IMR-90 (cell line): ENCODE results near the gene DCAF6. TPM values are rescaled to one million over a fixed set of nuclear protein-coding genes. Genes with fewer than 3 reads are reported as not detected.
A peak's percentile ranks its signal among the peaks of the same experiment; 100 is the strongest.

Experiments used
- ATAC-seq: fragments of 200-7000 bp; cut with Tn5 transposase; 2 replicates; pipeline ENCODE4 v1.9.1; 2020; ENCODE audit warnings: low read depth, mild to moderate bottlenecking, moderate library complexity
- BruUV-seq: library from RNA; stranded (reverse); fragments of 400-500 nt; replicated peaks from 2 replicates; lab custom pipeline; 2021; lab: Mats Ljungman, UMichigan
- CTCF ChIA-PET: fragments of 300-600 bp; formaldehyde crosslinking; extraction: SDS; loops from one replicate; lab custom pipeline; 2021; ENCODE audit warnings: antibody characterized with exemption; lab: Yijun Ruan, JAX
- POLR2A ChIA-PET: fragments of 300-600 bp; sonication (Branson Sonifier 250); formaldehyde crosslinking; loops from one replicate; lab custom pipeline; 2022; ENCODE audit warnings: antibody characterized with exemption; ENCODE audit not compliant: unreplicated experiment; lab: Charles Lee
- DNase-seq: peaks from one replicate; pipeline ENCODE4 v3.0.0; 2013
- H2AFZ ChIP-seq: replicated peaks from 2 replicates; pipeline ENCODE3; 2013; ENCODE audit warnings: low read length, mild to moderate bottlenecking; ENCODE audit not compliant: poor library complexity
- H2AK5ac ChIP-seq: 2 replicates; pipeline ENCODE4 v1.6.1; 2013; ENCODE audit warnings: low read depth, low read length, inconsistent platforms
- H2AK9ac ChIP-seq: replicated peaks from 2 replicates; pipeline ENCODE3; 2013; ENCODE audit warnings: mild to moderate bottlenecking, low read depth, low read length, moderate library complexity; ENCODE audit not compliant: poor library complexity
- H2BK120ac ChIP-seq: 2 replicates; pipeline ENCODE4 v1.6.1; 2013; ENCODE audit warnings: low read depth, low read length, inconsistent platforms
- H2BK15ac ChIP-seq: 3 replicates; pipeline ENCODE4 v1.6.1; 2013; ENCODE audit warnings: low read depth, low read length, inconsistent platforms
- H2BK20ac ChIP-seq: 2 replicates; pipeline ENCODE4 v1.6.1; 2013; ENCODE audit warnings: low read depth, mild to moderate bottlenecking, inconsistent platforms, low read length, moderate library complexity
- H2BK5ac ChIP-seq: 2 replicates; pipeline ENCODE4 v1.6.1; 2013; ENCODE audit warnings: mild to moderate bottlenecking, low read depth, low read length, inconsistent platforms; ENCODE audit not compliant: poor library complexity, severe bottlenecking
- H3K14ac ChIP-seq: replicated peaks from 2 replicates; pipeline ENCODE4 v1.6.1; 2013; ENCODE audit warnings: low read depth, low read length, inconsistent platforms
- H3K18ac ChIP-seq: 2 replicates; pipeline ENCODE4 v1.6.1; 2013; ENCODE audit warnings: low read depth, low read length, control low read depth
- H3K23ac ChIP-seq: 2 replicates; pipeline ENCODE4 v1.6.1; 2013; ENCODE audit warnings: low read depth, low read length, inconsistent platforms
- H3K27ac ChIP-seq: 2 replicates; pipeline ENCODE4 v1.5.1; 2013; ENCODE audit warnings: mild to moderate bottlenecking, control low read depth, low read length; ENCODE audit not compliant: insufficient read depth
- H3K27me3 ChIP-seq: 2 replicates; pipeline ENCODE4 v1.6.1; 2013; ENCODE audit warnings: low read length; ENCODE audit not compliant: control insufficient read depth, insufficient read depth
- H3K36me3 ChIP-seq: 2 replicates; pipeline ENCODE4 v1.6.1; 2013; ENCODE audit warnings: low read length, mixed read lengths; ENCODE audit not compliant: control insufficient read depth, insufficient read depth
- H3K4ac ChIP-seq: 2 replicates; pipeline ENCODE4 v1.6.1; 2013; ENCODE audit warnings: low read depth, low read length, inconsistent platforms
- H3K4me1 ChIP-seq: 2 replicates; pipeline ENCODE4 v1.6.1; 2013; ENCODE audit warnings: low read length, mixed read lengths; ENCODE audit not compliant: control insufficient read depth, insufficient read depth
- H3K4me2 ChIP-seq: 2 replicates; pipeline ENCODE4 v1.6.1; 2013; ENCODE audit warnings: low read depth, mild to moderate bottlenecking, control low read depth, low read length, moderate library complexity
- H3K4me3 ChIP-seq: 2 replicates; pipeline ENCODE4 v1.5.1; 2013; ENCODE audit warnings: low read depth, mild to moderate bottlenecking, control low read depth, low read length, moderate library complexity; ENCODE audit not compliant: insufficient read depth
- H3K56ac ChIP-seq: 2 replicates; pipeline ENCODE4 v1.6.1; 2013; ENCODE audit warnings: low read length, inconsistent platforms; ENCODE audit not compliant: insufficient read depth; ENCODE audit errors: extremely low read depth
- H3K79me1 ChIP-seq, 2 experiments: 2 replicates each; pipeline ENCODE4 v1.6.1; 2013; ENCODE audit warnings: low read length in 2 of 2, inconsistent platforms in 1 of 2, low read depth in 1 of 2
- H3K9ac ChIP-seq: 2 replicates; pipeline ENCODE4 v1.6.1; 2013; ENCODE audit warnings: low read depth, low read length, control low read depth
- H3K9me1 ChIP-seq: 2 replicates; pipeline ENCODE4 v1.6.1; 2013; ENCODE audit warnings: low read length, inconsistent platforms; ENCODE audit not compliant: insufficient read depth
- H3K9me3 ChIP-seq: 2 replicates; pipeline ENCODE4 v1.6.1; 2013; ENCODE audit warnings: low read length; ENCODE audit not compliant: control insufficient read depth, insufficient read depth
- H4K20me1 ChIP-seq: 2 replicates; pipeline ENCODE4 v1.6.1; 2013; ENCODE audit warnings: low read length, inconsistent platforms; ENCODE audit not compliant: insufficient read depth
- H4K5ac ChIP-seq: 2 replicates; pipeline ENCODE4 v1.6.1; 2013; ENCODE audit warnings: mild to moderate bottlenecking, low read depth, low read length, control low read depth
- H4K8ac ChIP-seq, 2 experiments: 2 replicates each; pipeline ENCODE4 v1.6.1; 2013; ENCODE audit warnings: low read depth in 2 of 2, low read length in 2 of 2, control low read depth in 1 of 2, inconsistent platforms in 1 of 2
- H4K91ac ChIP-seq: 2 replicates; pipeline ENCODE4 v1.6.1; 2013; ENCODE audit warnings: low read depth, low read length, inconsistent platforms; ENCODE audit not compliant: insufficient read depth
- ELK1 ChIP-seq: fragments of 150-350 bp; IDR thresholded peaks from 2 replicates; pipeline ENCODE4 v1.6.1; 2016; ENCODE audit warnings: low read depth, mild to moderate bottlenecking, low read length, moderate library complexity, borderline replicate concordance
- FOS ChIP-seq: fragments of 150-350 bp; IDR thresholded peaks from 2 replicates; pipeline ENCODE4 v1.6.1; 2016; ENCODE audit warnings: low read depth, low read length
- WGBS, 2 experiments: methylation state at CpG; one replicate each; pipeline versions ENCODE4 v1.1.5 to v1.1.7; 2013; ENCODE audit warnings: missing lambda C conversion rate in 2 of 2; ENCODE audit not compliant: insufficient read length in 1 of 2; ENCODE audit errors: extremely low coverage in 2 of 2; 5-methylcytosine and 5-hydroxymethylcytosine counted together
- dilution Hi-C: fragments of 300-500 bp; cut with HindIII; formaldehyde crosslinking; loops from one replicate; pipeline ENCODE4 v1.14.3; 2018; ENCODE audit warnings: low sequenced_read_pairs; ENCODE audit not compliant: unreplicated experiment
- in situ Hi-C: fragments of 300-500 bp; cut with MboI; formaldehyde crosslinking; loops from 3 replicates; pipeline ENCODE4 v1.14.3; 2019; ENCODE audit warnings: low sequenced_read_pairs, inconsistent platforms, mixed read lengths
- intact Hi-C: fragments of 100-400 bp; cut with micrococcal nuclease; formaldehyde crosslinking; loops from 2 replicates; pipeline ENCODE4 v1.10.0; 2022
- polyA plus RNA-seq, 3 experiments: library from polyadenylated mRNA; depleted of rRNA; stranded (reverse); fragments of >200 nt; gene quantifications; 2 replicates each; pipeline ENCODE4 v1.2.3, GENCODE V29; 2012; ENCODE audit warnings: low replicate concordance in 1 of 3
- total RNA-seq: library from RNA; depleted of rRNA; stranded (reverse); fragments of >200 nt; gene quantifications from 2 replicates; pipeline ENCODE4 v1.2.3, GENCODE V29; 2012

DCAF6 gene
- total and polyA plus RNA-seq, 2 of the 4 experiments (the other 2 are of a cell fraction) = 60.4 to 88.7 TPM

GRCh38 chr1:168083456-168084325 is 147.2 kb downstream of the DCAF6 start:
- Histone ChIP-seq H3K4me1 (peaks cover 9% of the 10 kb centered on the region; the same call in 1 of the 2 replicates), H2BK15ac (no peak overlapping the region), H3K18ac (no peak overlapping the region), H3K23ac (0 out of 2 replicates have a peak overlapping the region, but pooled peaks have one; percentile 37), H3K27me3 (no peaks in the 10 kb centered on the region), H3K4me2 (no peak overlapping the region), H2AFZ (no peak overlapping the region), H3K4ac (no peak overlapping the region; the same call in 1 of the 2 replicates), H2AK9ac (peak overlapping the region; percentile 58), H3K9me3 (no peaks in the 10 kb centered on the region), H3K14ac (no peak overlapping the region), H2BK20ac (no peak overlapping the region), H4K8ac (no peak overlapping the region), H4K91ac (no peak overlapping the region), H4K5ac (no peak overlapping the region), H2BK5ac (no peak overlapping the region), H3K79me1 (peaks cover 0 to 40% of the 10 kb centered on the region in 2 experiments; a peak in 2 of 4 replicates), H3K4me3 (no peak overlapping the region), H2AK5ac (no peak overlapping the region), H3K9ac (no peak overlapping the region), H2BK120ac (no peak overlapping the region), H4K20me1 (peaks cover 19% of the 10 kb centered on the region; the same call in 1 of the 2 replicates), H3K9me1 (peaks cover 22% of the 10 kb centered on the region), H3K56ac (no peak overlapping the region), H3K36me3 (peaks cover 18% of the 10 kb centered on the region), H3K27ac (no peak overlapping the region)
- in situ Hi-C loops (loop anchor here (10.0 kb wide), 1 partner anchor 369 kb away; no protein-coding TSS in a partner anchor), intact Hi-C loops (loop anchor here (5.0 kb wide), 3 partner anchors 54 to 291 kb away; partner anchors contain the start of genes DCAF6, GPR161 and MPC2), dilution Hi-C loops (no loop called here)
- TF ChIP-seq ELK1 (no peak), FOS (no peak)
- ATAC-seq (no peak), DNase-seq (no peak)
- WGBS, 2 experiments = no CpG with 5 or more reads among the region's 7 CpGs
- ChIA-PET CTCF (interaction anchor here (0.7 to 3.5 kb wide), 6 partner anchors 9 to 149 kb away, joined by 3 to 12 read pairs (median 7); no protein-coding TSS in a partner anchor), POLR2A (no interaction called here)
- no TSS peak for BruUV-seq
